NCI-H1105 treated with DMSO at 0.1 percent for 48 hours (cell line): ENCODE measurements around the gene C6orf163.
"Not testable (repeated sequence)": the region's sequence is repeated elsewhere in the genome, so short reads cannot be mapped to it uniquely, and the experiment has no call there.

ENCODE experiments used
- DNase-seq: peaks from one replicate; lab custom pipeline; 2025; lab: John Stamatoyannopoulos, UW

C6orf163 gene

GRCh38 chr6:87344731-87345130 lies at the start of gene C6orf163:
C6orf163 (plus strand) TSS chr6:87344813; CDS start chr6:87345100, 287 bp downstream.
- DNase-seq = no peak

- DNase-seq = no peak
These were observed 47.5 kb upstream of the C6orf163 start for GRCh38 chr6:87297119-87297518.

GRCh38 chr6:87301277-87301676 lies 43.3 kb upstream of the C6orf163 start:
- not testable (repeated sequence) for DNase-seq

- DNase-seq = no peak
These were observed 35.6 kb upstream of the C6orf163 start for GRCh38 chr6:87308970-87309369.

GRCh38 chr6:87312860-87313259 lies 31.8 kb upstream of the C6orf163 start:
- DNase-seq = no peak

GRCh38 chr6:87315071-87315470 lies 29.5 kb upstream of the C6orf163 start:
- no peak for DNase-seq

- no peak for DNase-seq
These were observed 25.2 kb upstream of the C6orf163 start for GRCh38 chr6:87319271-87319987.

- peak; percentile 85 for DNase-seq
These were observed 22.1 kb upstream of the C6orf163 start, which contains the start of gene SMIM8 for GRCh38 chr6:87322304-87323212. SMIM8 (plus strand) TSS chr6:87322588; CDS start chr6:87337032, 14,444 bp downstream.

GRCh38 chr6:87323880-87324279 lies 20.7 kb upstream of the C6orf163 start:
- DNase-seq = not testable (repeated sequence)

- no peak for DNase-seq
These were observed 13.7 kb upstream of the C6orf163 start for GRCh38 chr6:87330961-87331360.

GRCh38 chr6:87333033-87333432 lies 11.6 kb upstream of the C6orf163 start:
- DNase-seq = no peak

GRCh38 chr6:87333591-87334181 lies 10.9 kb upstream of the C6orf163 start:
- no peak for DNase-seq

GRCh38 chr6:87334683-87335082 lies 9.9 kb upstream of the C6orf163 start:
- no peak for DNase-seq

GRCh38 chr6:87336367-87336766 lies 8.2 kb upstream of the C6orf163 start:
- no peak for DNase-seq

- DNase-seq = no peak
These were observed 4.4 kb upstream of the C6orf163 start for GRCh38 chr6:87340230-87340629.

- DNase-seq = no peak
These were observed 3.5 kb upstream of the C6orf163 start for GRCh38 chr6:87341158-87341557.

GRCh38 chr6:87341899-87342298 lies 2.7 kb upstream of the C6orf163 start:
- DNase-seq = no peak

- DNase-seq = no peak
These were observed 1.8 kb upstream of the C6orf163 start for GRCh38 chr6:87342829-87343228.

GRCh38 chr6:87346700-87347099 lies 2.1 kb downstream of the C6orf163 start:
- no peak for DNase-seq

GRCh38 chr6:87349896-87350295 lies 5.3 kb downstream of the C6orf163 start:
- no peak for DNase-seq

- DNase-seq = no peak
These were observed 5.9 kb downstream of the C6orf163 start for GRCh38 chr6:87350516-87350915.

GRCh38 chr6:87351583-87351982 lies 7.0 kb downstream of the C6orf163 start:
- no peak for DNase-seq

- no peak for DNase-seq
These were observed 11.6 kb downstream of the C6orf163 start for GRCh38 chr6:87356181-87356580.
